Measurements from ENCODE around the gene MAST4.

GRCh38 chr5:67111779-67112178, 515.6 kb downstream of the MAST4 start:
- no peak for TF ChIP-seq EZH2 (IDR thresholded peaks at IDR 0.05)
- no peak for TF ChIP-seq FOXP2 (optimal IDR thresholded peaks at IDR 0.05; ENCODE audit: control extremely low read depth, extremely low read length, insufficient read depth)

Data from SK-N-MC (cell line).